Stimulated activated CD8-positive, alpha-beta memory T cell treated with anti-CD3 and anti-CD28 coated beads, Interleukin-7, amount 100 ng/mL, for 48 hours (primary cell): ENCODE measurements around the gene CACNB1.
"Not testable (repeated sequence)": the region's sequence is repeated elsewhere in the genome, so short reads cannot be mapped to it uniquely, and the experiment has no call there.

Source experiments
- DNase-seq, 2 donors: peaks; one replicate each; pipeline ENCODE4 v3.0.0-alpha.2; 2020; ENCODE audit warnings: low read depth in 1 of 2; ENCODE audit errors: extremely low read depth in 1 of 2

The CACNB1 gene

DNA sequence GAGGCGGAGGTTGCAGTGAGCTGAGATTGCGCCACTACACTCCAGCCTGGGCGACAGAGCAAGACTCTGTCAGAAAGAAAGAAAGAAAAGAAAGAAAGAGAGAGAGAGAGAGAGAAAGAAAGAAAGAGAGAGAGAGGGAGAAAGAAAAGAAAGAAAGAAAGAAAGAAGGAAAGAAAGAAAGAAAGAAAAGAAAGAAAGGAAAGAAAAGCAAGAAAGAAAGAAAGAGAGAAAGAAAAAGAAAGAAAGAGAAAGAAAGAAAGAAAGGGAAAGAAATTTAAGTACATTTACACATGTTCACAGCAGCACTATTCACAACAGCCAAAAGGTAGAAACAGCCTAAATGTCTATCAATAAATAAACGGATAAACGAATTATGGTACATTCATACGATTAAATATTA lies 67.9 kb downstream of the CACNB1 start:
- DNase-seq: not testable (repeated sequence)

DNA sequence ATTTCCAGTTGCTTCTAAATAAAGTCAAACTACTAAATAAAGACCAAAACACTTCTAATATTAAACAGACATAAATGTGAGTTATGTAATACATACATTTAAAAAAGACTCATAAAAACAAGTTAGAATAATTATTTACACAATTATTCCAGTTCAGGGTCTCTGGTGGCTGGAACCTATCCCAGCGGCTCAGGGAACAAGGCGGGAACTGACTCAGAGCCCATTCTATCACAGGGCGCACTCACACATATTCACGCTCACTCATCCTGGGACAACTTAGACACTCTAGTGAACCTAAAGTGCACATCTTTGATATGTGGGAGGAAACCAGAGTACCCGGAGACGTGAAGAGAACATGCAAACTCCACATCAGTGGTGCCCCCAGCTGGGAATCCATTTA lies 71.0 kb downstream of the CACNB1 start:
- DNase-seq: no peak

DNA sequence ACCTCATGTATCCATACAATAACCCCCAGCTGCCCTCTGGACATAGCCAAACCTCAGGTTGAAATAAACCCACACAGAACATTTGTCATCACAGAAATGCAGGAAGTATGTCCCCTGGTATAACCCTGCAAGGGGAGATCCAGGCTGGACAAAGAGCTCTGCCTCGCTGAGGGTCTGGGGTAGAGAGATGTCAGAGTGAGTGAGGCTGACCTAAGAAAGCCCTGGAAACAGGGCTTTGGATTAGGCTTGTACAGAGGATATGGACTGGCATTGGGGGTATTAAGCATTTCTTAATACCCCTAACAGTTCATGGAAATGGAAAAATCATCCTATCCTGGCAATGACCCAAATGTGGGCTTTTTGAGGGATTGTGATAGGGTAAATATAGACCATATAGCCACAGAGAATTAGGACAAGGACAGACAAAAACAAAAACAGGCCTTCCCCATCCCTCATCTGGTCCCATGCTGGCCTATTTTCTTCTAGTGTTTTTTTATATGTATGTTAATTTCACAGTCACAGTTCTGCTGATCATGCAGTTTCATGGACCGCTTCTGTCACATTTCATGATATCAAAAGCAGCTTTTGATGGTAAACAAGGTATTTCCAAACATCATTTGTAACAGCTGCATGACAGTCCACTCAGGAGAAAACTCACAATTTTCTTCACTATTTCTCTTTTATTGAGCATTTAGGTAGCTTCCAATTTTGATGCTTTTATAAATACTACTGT lies 72.2 kb downstream of the CACNB1 start:
- DNase-seq: no peak

DNA sequence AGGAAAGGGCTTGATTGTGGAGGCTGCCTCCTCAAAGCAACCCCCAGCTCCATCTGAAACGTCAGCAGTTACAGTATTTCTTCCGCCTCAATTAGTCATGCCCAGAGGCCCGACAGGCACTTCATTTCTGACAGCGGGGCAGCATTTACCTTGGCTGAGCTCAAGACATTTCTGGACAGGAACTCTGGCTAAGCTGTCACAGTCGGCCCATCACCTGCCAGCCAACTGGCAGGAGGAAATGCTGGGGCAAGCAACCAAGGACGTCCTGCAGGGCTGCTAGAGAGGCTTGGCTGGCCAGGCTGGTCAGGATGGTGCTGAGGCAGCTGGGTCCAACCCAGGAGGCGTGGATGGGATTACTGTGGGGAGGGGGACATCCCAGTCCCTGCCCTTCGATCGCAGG lies 73.8 kb downstream of the CACNB1 start:
- no peak for DNase-seq
